Nephron progenitor cell (in vitro differentiated cells): ENCODE results near the gene LTV1.

Experiments
- DNase-seq: peaks from one replicate; pipeline ENCODE4 v3.0.0; 2021
- H3K27ac Mint-ChIP-seq: 2 replicates; pipeline ENCODE4 v1.8.0; 2021; ENCODE audit warnings: mild to moderate bottlenecking, moderate library complexity, mixed read lengths
- H3K27me3 Mint-ChIP-seq: 2 replicates; pipeline ENCODE4 v1.8.0; 2021; ENCODE audit warnings: mild to moderate bottlenecking, low read depth, mixed read lengths; ENCODE audit not compliant: poor library complexity
- H3K36me3 Mint-ChIP-seq: 2 replicates; pipeline ENCODE4 v1.8.0; 2021; ENCODE audit warnings: low read depth, mixed read lengths
- H3K4me1 Mint-ChIP-seq: 2 replicates; pipeline ENCODE4 v1.8.0; 2021; ENCODE audit warnings: mixed read lengths
- H3K4me3 Mint-ChIP-seq: 2 replicates; pipeline ENCODE4 v1.8.0; 2021; ENCODE audit warnings: mild to moderate bottlenecking, moderate library complexity, mixed read lengths
- H3K9me3 Mint-ChIP-seq: 2 replicates; pipeline ENCODE4 v1.8.0; 2021; ENCODE audit warnings: mild to moderate bottlenecking, moderate library complexity, mixed read lengths
- TF ChIP-seq, protein P1 (sequence below): fragments of 200-600 bp; sonication (generic); IDR thresholded peaks from 2 replicates; pipeline ENCODE4 v1.5.0; 2021; ENCODE audit warnings: antibody characterized with exemption

LTV1 gene

DNA sequence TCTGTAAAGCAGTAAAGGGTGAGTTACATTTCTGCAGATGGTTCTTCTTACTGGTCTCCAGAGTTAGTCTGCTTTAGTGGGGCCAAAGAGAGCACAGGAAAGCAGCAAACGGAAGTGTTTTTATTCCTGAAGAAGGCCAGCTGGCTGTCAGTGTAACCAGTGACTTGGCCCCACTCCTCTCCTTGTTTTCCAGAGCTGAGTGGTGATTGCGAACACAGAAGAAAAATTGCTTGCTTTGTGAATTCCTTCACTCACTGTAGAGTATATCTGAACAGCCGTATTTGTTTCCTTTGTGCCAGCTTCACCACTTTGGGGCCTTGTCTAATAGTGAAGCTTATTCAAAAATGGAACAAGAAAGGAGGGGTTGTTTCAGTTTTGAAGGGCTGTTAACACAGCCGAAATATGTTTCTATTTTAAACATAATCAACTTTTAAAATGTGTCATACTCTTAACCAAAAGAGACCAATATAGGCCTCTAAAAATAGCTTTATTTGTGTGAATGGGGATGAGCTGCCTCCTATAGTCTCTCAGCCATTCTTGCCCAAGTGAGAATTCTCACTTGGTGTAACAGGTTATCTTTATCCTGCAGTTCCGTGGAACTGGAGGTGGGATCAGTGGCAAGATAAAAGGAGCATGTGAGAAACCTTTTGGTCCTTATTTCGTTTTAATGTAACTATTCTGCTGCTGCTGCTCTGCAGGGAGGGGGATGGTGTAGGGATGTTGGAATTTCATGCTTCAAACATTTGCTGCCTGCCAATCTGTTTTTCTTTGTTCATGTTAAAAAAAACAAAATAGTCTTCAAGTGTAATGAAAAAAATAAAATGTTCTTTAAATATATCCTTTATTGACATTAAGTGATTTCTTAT is 59.0 kb downstream of the LTV1 start:
- Mint-ChIP-seq H3K36me3 (no peaks in the 10 kb centered on the region), H3K27me3 (no peaks in the 10 kb centered on the region), H3K4me3 (no peak overlapping the region), H3K4me1 (no peaks in the 10 kb centered on the region), H3K27ac (no peak overlapping the region), H3K9me3 (peaks cover 3% of the 10 kb centered on the region)
- no peak for DNase-seq
- TF ChIP-seq, protein P1, sequence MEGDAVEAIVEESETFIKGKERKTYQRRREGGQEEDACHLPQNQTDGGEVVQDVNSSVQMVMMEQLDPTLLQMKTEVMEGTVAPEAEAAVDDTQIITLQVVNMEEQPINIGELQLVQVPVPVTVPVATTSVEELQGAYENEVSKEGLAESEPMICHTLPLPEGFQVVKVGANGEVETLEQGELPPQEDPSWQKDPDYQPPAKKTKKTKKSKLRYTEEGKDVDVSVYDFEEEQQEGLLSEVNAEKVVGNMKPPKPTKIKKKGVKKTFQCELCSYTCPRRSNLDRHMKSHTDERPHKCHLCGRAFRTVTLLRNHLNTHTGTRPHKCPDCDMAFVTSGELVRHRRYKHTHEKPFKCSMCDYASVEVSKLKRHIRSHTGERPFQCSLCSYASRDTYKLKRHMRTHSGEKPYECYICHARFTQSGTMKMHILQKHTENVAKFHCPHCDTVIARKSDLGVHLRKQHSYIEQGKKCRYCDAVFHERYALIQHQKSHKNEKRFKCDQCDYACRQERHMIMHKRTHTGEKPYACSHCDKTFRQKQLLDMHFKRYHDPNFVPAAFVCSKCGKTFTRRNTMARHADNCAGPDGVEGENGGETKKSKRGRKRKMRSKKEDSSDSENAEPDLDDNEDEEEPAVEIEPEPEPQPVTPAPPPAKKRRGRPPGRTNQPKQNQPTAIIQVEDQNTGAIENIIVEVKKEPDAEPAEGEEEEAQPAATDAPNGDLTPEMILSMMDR: no peak

DNA sequence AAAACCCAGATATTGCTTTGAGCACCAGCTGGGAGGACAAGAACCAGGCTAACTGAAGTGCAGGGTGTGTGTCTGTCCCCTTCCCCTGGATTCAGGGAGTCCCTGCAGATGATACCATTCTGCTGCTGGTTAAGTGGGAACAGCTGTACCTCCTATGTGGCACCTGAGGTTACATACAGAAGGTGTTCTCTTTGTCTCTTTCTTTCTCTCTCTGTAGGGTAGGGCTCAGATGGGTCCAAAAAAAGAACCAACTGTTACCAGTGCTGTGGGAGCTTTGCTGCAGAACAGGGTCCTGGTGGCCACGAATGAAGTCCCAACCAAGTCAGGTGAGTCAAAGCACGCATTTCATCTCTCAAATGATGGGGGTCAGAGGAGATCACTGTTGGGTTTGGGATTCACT is 59.7 kb downstream of the LTV1 start:
- Mint-ChIP-seq H3K27ac (no peak overlapping the region), H3K27me3 (no peaks in the 10 kb centered on the region), H3K9me3 (peaks cover 3% of the 10 kb centered on the region), H3K36me3 (no peaks in the 10 kb centered on the region), H3K4me1 (no peaks in the 10 kb centered on the region), H3K4me3 (no peak overlapping the region)
- DNase-seq: no peak
- TF ChIP-seq, protein P1: no peak

DNA sequence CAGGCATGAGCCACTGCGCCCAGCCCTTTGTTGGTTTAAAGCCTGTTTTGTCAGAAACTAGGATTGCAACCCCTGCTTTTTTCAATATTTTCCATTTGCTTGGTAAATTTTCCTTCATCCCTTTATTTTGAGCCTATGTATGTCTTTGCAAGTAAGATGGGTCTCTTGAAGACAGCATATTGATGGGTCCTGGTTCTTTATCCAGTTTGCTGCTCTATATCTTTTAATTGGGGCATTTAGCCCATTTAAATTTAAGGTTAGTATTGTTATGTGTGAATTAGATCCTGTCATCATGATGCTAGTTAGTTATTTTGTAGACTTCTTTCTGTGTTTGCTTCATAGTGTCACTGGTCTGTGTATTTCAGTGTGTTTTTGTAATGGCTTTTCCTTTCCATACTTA is 67.9 kb downstream of the LTV1 start:
- peaks cover 18% of the 10 kb centered on the region for H3K36me3 Mint-ChIP-seq
- no peaks in the 10 kb centered on the region for H3K27me3 Mint-ChIP-seq
- no peak overlapping the region for H3K4me3 Mint-ChIP-seq
- no peaks in the 10 kb centered on the region for H3K4me1 Mint-ChIP-seq
- TF ChIP-seq, protein P1: no peak
- no peak overlapping the region for H3K27ac Mint-ChIP-seq
- H3K9me3 Mint-ChIP-seq: peaks cover 52% of the 10 kb centered on the region
- no peak for DNase-seq

DNA sequence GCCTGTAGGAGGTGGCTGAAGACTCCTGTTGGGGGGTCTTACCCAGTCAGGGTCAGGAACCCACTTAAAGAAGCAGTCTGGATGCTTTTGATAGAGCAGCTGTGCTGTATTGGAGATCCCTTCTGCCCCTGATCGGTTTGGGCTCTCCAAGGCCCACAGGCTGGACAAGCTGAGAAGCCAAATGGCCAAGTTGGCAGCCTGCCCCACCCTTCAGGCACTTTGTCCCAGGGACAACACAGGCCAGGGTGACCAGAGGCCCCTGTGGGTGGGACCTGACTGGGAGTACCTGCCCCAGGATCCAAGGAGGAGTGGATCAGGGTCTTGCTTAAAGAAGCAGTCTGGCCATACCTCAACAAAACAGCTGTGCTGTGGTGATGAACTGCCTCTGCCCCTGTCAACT is 69.5 kb downstream of the LTV1 start:
- TF ChIP-seq, protein P1: no peak
- Mint-ChIP-seq H3K4me3 (no peak overlapping the region), H3K27me3 (no peaks in the 10 kb centered on the region), H3K27ac (no peak overlapping the region), H3K36me3 (peaks cover 23% of the 10 kb centered on the region), H3K9me3 (peaks cover 58% of the 10 kb centered on the region), H3K4me1 (no peaks in the 10 kb centered on the region)
- DNase-seq: no peak
